Measurements from ENCODE around the gene MYLK4.

Gene MYLK4

GRCh38 chr6:2732503-2733089, 18.1 kb downstream of the MYLK4 start:
- TF ChIP-seq, protein P1, sequence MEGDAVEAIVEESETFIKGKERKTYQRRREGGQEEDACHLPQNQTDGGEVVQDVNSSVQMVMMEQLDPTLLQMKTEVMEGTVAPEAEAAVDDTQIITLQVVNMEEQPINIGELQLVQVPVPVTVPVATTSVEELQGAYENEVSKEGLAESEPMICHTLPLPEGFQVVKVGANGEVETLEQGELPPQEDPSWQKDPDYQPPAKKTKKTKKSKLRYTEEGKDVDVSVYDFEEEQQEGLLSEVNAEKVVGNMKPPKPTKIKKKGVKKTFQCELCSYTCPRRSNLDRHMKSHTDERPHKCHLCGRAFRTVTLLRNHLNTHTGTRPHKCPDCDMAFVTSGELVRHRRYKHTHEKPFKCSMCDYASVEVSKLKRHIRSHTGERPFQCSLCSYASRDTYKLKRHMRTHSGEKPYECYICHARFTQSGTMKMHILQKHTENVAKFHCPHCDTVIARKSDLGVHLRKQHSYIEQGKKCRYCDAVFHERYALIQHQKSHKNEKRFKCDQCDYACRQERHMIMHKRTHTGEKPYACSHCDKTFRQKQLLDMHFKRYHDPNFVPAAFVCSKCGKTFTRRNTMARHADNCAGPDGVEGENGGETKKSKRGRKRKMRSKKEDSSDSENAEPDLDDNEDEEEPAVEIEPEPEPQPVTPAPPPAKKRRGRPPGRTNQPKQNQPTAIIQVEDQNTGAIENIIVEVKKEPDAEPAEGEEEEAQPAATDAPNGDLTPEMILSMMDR (conservative IDR thresholded peaks at IDR 0.05): no peak
- peak overlapping the region; percentile 82 for H3K27ac ChIP-seq

DNA sequence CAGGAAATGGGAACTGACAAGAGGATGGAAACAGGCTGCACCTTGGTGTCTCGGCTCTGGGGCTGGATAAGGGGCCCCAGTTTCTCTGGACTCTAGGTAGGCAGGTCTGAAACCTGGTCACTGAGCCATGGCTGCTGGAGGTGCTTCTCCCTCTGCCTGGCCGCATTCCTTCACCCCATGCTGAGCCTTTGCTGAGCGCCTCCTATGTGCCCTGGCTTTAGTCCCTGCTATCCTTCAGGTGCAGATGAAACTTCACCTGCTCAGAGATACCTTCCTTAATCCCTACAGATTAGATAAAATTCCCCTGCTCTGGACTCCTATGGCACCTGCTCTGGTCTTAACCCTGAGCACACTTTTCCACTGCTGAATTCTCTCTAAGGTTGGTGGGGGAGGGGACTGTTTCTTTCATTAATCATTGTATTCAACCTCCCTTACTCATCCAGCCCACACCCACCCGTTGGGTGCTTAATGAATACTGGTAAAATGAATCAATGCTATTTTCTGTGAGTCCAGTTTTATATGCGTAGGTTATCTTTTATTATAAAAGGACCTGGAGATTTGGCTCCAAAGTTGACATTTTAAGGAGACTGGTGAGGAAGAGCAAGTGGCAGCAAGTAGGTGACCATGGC, 19.3 kb downstream of the MYLK4 start:
- TF ChIP-seq, protein P1 (conservative IDR thresholded peaks at IDR 0.05): no peak
- peak overlapping the region; percentile 82 for H3K27ac ChIP-seq

DNA sequence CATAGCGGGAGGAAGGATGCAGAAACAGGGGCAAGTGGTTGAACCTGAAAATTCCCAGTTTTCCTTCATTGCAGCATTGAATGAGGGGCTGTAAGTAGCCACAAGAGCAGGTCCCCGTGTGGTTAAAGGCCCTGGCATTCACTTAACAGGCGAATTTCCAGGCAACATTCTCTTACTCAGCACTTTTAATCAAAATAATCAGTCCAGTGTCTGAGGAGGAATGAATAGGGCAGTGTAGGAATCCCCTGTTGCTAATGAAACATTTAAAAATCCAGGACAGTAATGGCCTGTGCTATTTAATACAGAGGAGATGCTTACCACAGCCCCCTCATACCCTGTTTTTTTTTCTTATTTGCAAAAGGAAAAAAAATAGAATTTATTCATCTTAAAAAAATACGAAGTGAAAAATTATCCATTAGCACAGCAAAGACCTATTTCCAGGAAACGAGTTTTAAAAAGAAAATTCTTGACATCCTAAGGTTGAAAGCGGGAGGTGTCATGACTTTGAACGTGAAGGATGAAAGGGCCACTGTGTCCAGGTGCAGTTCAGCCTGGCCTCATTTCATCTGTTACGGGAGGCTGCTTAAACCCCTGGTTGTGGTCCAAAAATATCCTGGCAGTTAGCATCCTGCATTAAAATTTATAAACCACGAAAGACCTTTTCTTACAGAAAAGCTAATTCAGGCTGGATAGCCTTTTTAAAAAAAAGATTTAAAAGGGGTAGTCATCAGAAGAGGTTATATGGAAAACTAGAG, 20.2 kb downstream of the MYLK4 start:
- peak overlapping the region; percentile 82 for H3K27ac ChIP-seq
- TF ChIP-seq, protein P1 (conservative IDR thresholded peaks at IDR 0.05): no peak

DNA sequence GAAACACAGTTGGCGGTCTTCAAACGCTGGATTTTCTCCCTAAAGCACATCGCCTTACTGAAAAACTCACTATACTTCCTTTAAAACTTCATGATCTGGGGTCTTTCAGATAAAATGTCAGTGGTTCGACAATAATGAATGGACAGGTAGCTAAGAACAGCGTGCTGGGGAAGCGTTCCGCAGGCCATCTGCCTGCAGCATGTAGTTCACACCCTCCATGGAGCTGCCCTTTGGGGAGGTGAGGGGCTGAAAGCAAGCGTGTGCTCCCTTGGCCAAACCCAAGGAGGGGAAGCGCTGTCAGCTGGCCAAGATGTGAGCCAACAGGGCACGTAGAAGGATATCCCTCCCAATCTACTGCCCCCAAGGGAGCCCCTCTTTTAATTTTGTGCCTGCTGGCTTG, 20.8 kb downstream of the MYLK4 start:
- TF ChIP-seq, protein P1 (conservative IDR thresholded peaks at IDR 0.05): no peak
- peak overlapping the region; percentile 82; the same call in 1 of the 2 replicates for H3K27ac ChIP-seq

GRCh38 chr6:2725999-2726567, 24.6 kb downstream of the MYLK4 start:
- TF ChIP-seq, protein P1 (conservative IDR thresholded peaks at IDR 0.05): no peak
- no peak overlapping the region for H3K27ac ChIP-seq

GRCh38 chr6:2725364-2725988, 25.2 kb downstream of the MYLK4 start:
- no peak overlapping the region for H3K27ac ChIP-seq

More at GRCh38 chr6:2725364-2725988, 25.2 kb downstream of the MYLK4 start:
- TF ChIP-seq, protein P1 (conservative IDR thresholded peaks at IDR 0.05): no peak
